ENCODE measurements around the gene DNAJC30. TPM values are rescaled to one million over a fixed set of nuclear protein-coding genes. Genes with fewer than 3 reads are reported as not detected.
A peak's percentile ranks its signal among the peaks of the same experiment; 100 is the strongest.

Gene DNAJC30
- total and polyA plus RNA-seq, 2 donors (not counting 1 experiment from before 2014, with no cell fraction given) = 6.6 to 15.5 TPM

DNA sequence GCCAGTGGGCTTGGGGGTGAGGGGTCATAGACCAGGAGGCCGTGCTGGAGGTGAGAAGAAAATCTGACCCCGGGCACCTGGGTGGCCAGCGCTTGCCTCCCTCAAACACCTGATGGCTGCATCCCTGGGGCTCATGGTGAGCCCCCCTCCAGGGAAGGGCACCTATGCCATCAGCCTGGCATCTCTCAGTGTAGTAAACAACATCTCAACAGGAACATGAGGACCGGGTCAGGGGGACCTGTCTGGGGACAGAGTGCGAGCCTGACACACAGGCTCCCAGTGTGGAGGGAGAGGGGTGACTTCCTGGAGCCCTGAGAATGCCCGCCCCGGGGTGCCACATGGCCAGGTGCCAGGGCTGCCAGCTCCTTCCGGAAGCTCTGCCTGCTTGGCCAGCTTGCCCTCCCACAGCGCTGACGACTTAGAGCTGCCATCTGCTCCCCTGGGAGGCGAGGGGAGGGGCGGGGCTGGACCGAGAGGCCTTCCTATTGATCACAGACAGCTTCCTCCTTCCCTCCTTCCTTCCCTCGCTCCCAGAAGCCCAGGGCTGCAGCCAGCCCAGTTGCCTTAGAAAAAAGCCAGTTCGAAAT is 23.9 kb upstream of the DNAJC30 start:
- peaks cover 0 to 10% (median 0%) of the 10 kb centered on the region in 4 experiments for H3K27me3 ChIP-seq (replicated peaks in 1 of 4; ENCODE audit: control extremely low read depth in 1 of 4, control insufficient read depth in 3 of 4, insufficient read depth in 4 of 4, low read length in 3 of 4)
- no peak for TF ChIP-seq EZH2 (IDR thresholded peaks at IDR 0.05; ENCODE audit: borderline replicate concordance, insufficient read depth, low read depth, low read length, poor library complexity, severe bottlenecking)
- TF ChIP-seq, protein P1, sequence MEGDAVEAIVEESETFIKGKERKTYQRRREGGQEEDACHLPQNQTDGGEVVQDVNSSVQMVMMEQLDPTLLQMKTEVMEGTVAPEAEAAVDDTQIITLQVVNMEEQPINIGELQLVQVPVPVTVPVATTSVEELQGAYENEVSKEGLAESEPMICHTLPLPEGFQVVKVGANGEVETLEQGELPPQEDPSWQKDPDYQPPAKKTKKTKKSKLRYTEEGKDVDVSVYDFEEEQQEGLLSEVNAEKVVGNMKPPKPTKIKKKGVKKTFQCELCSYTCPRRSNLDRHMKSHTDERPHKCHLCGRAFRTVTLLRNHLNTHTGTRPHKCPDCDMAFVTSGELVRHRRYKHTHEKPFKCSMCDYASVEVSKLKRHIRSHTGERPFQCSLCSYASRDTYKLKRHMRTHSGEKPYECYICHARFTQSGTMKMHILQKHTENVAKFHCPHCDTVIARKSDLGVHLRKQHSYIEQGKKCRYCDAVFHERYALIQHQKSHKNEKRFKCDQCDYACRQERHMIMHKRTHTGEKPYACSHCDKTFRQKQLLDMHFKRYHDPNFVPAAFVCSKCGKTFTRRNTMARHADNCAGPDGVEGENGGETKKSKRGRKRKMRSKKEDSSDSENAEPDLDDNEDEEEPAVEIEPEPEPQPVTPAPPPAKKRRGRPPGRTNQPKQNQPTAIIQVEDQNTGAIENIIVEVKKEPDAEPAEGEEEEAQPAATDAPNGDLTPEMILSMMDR (IDR thresholded peaks at IDR 0.05) = no peak
- peak overlapping the region in 1 of 5 experiments; percentile 7 for H3K4me3 ChIP-seq (ENCODE audit: control extremely low read depth in 1 of 5, extremely low read depth in 1 of 5, insufficient read depth in 1 of 5, low read depth in 2 of 5, low read length in 4 of 5)
- Mint-ChIP-seq H3K27ac (peak overlapping the region; percentile 50), H3K4me1 (peaks cover 25% of the 10 kb centered on the region), H3K4me3 (peak overlapping the region; percentile 53), H3K9me3 (ENCODE audit: insufficient read depth) (no peaks in the 10 kb centered on the region), H3K27me3 (peaks cover under 1% of the 10 kb centered on the region)
- H3K27ac ChIP-seq (ENCODE audit: low read length in 2 of 2) = no peak overlapping the region
- no peaks in the 10 kb centered on the region for H3K36me3 ChIP-seq (replicated peaks in 1 of 2; ENCODE audit: control extremely low read depth in 1 of 2, control insufficient read depth in 1 of 2, extremely low read depth in 1 of 2, insufficient read depth in 2 of 2, low read length in 1 of 2)
- H3K4me2 ChIP-seq (replicated peaks; ENCODE audit: low read depth, low read length, poor library complexity, severe bottlenecking) = peak overlapping the region; percentile 68
- ChIA-PET CTCF (interaction anchor here (0.6 to 2.5 kb wide), 3 partner anchors 11 to 148 kb away, joined by 3 to 7 read pairs (median 3); no protein-coding TSS in a partner anchor), POLR2A (interaction anchor here (0.7 kb wide), 1 partner anchor 40 kb away, joined by 3 read pairs; no protein-coding TSS in a partner anchor)
- H3K9me3 ChIP-seq (ENCODE audit: control extremely low read depth in 1 of 3, control insufficient read depth in 2 of 3, insufficient read depth in 1 of 3, low read length in 2 of 3) = no peaks in the 10 kb centered on the region
- intact Hi-C loops (cut with micrococcal nuclease) = loop anchor here (1.0 kb wide), 1 partner anchor 12 kb away; the partner anchor contains the start of gene STX1A
- H3K9ac ChIP-seq (ENCODE audit: low read length) = peak overlapping the region; percentile 8
- WGBS (ENCODE audit: insufficient coverage) = 32% methylated on average over 14 of the region's 15 CpGs
- ATAC-seq (ENCODE audit: low read depth) (peak; percentile 82), DNase-seq (peak; percentile 72)
- H3K79me2 ChIP-seq (ENCODE audit: control insufficient read depth, insufficient read depth, low read length) = no peaks in the 10 kb centered on the region
- H3K4me1 ChIP-seq (ENCODE audit: control insufficient read depth in 2 of 2, insufficient read depth in 2 of 2, low read length in 2 of 2) = peaks cover 18 to 22% of the 10 kb centered on the region in 2 donors
- H2AFZ ChIP-seq (ENCODE audit: insufficient read depth, low read depth, low read length, poor library complexity, severe bottlenecking) = peak overlapping the region; percentile 66
- no peaks in the 10 kb centered on the region for H4K20me1 ChIP-seq (ENCODE audit: control insufficient read depth, insufficient read depth, low read length, poor library complexity, severe bottlenecking)
